ENCODE results near the gene SNURF.

Gene SNURF

GRCh38 chr15:24943361-24943760 lies 11.4 kb upstream of the SNURF start:
- no peak overlapping the region for H3K4me3 ChIP-seq (ENCODE audit: low read length)
- H3K9me3 ChIP-seq (ENCODE audit: control insufficient read depth, low read depth, low read length), result peaks cover 14% of the 10 kb centered on the region
- H3K27ac ChIP-seq (ENCODE audit: low read length), result no peak overlapping the region
- H3K27me3 ChIP-seq (ENCODE audit: control insufficient read depth, insufficient read depth, low read length), result no peaks in the 10 kb centered on the region
- H3K9ac ChIP-seq (ENCODE audit: low read length), result no peak overlapping the region
- no peaks in the 10 kb centered on the region for H3K36me3 ChIP-seq (ENCODE audit: control insufficient read depth, low read depth, low read length)
- no peaks in the 10 kb centered on the region for H3K4me1 ChIP-seq (ENCODE audit: control insufficient read depth, low read depth, low read length)

GRCh38 chr15:24944954-24945353 lies 9.8 kb upstream of the SNURF start:
- no peak overlapping the region for H3K9ac ChIP-seq (ENCODE audit: low read length)
- H3K27me3 ChIP-seq (ENCODE audit: control insufficient read depth, insufficient read depth, low read length), result no peaks in the 10 kb centered on the region
- H3K4me1 ChIP-seq (ENCODE audit: control insufficient read depth, low read depth, low read length), result no peaks in the 10 kb centered on the region
- no peaks in the 10 kb centered on the region for H3K36me3 ChIP-seq (ENCODE audit: control insufficient read depth, low read depth, low read length)
- H3K9me3 ChIP-seq (ENCODE audit: control insufficient read depth, low read depth, low read length), result peaks cover 14% of the 10 kb centered on the region
- H3K4me3 ChIP-seq (ENCODE audit: low read length), result no peak overlapping the region
- no peak overlapping the region for H3K27ac ChIP-seq (ENCODE audit: low read length)

- Histone ChIP-seq H3K27ac (ENCODE audit: low read length) (no peak overlapping the region), H3K9ac (ENCODE audit: low read length) (no peak overlapping the region), H3K4me3 (ENCODE audit: low read length) (no peak overlapping the region), H3K27me3 (ENCODE audit: control insufficient read depth, insufficient read depth, low read length) (no peaks in the 10 kb centered on the region), H3K36me3 (ENCODE audit: control insufficient read depth, low read depth, low read length) (no peaks in the 10 kb centered on the region), H3K4me1 (ENCODE audit: control insufficient read depth, low read depth, low read length) (no peaks in the 10 kb centered on the region), H3K9me3 (ENCODE audit: control insufficient read depth, low read depth, low read length) (peaks cover 14% of the 10 kb centered on the region)
These were observed 9.1 kb upstream of the SNURF start for GRCh38 chr15:24945711-24946110.

GRCh38 chr15:24948495-24948894 lies 6.3 kb upstream of the SNURF start:
- no peaks in the 10 kb centered on the region for H3K36me3 ChIP-seq (ENCODE audit: control insufficient read depth, low read depth, low read length)

GRCh38 chr15:24955531-24955921 lies 739 bp downstream of the SNURF start:
- Histone ChIP-seq H3K27ac (ENCODE audit: low read length) (peak overlapping the region; percentile 41), H3K36me3 (ENCODE audit: control insufficient read depth, low read depth, low read length) (peaks cover 17% of the 10 kb centered on the region), H3K9ac (ENCODE audit: low read length) (peak overlapping the region; percentile 95), H3K4me3 (ENCODE audit: low read length) (peak overlapping the region; percentile 97), H3K27me3 (ENCODE audit: control insufficient read depth, insufficient read depth, low read length) (no peaks in the 10 kb centered on the region), H3K4me1 (ENCODE audit: control insufficient read depth, low read depth, low read length) (peaks cover 17% of the 10 kb centered on the region), H3K9me3 (ENCODE audit: control insufficient read depth, low read depth, low read length) (peaks cover 3% of the 10 kb centered on the region)

More at GRCh38 chr15:24948495-24948894, 6.3 kb upstream of the SNURF start:
- Histone ChIP-seq H3K4me1 (ENCODE audit: control insufficient read depth, low read depth, low read length) (peaks cover 14% of the 10 kb centered on the region), H3K9me3 (ENCODE audit: control insufficient read depth, low read depth, low read length) (peaks cover 14% of the 10 kb centered on the region), H3K27ac (ENCODE audit: low read length) (no peak overlapping the region), H3K9ac (ENCODE audit: low read length) (no peak overlapping the region), H3K4me3 (ENCODE audit: low read length) (no peak overlapping the region), H3K27me3 (ENCODE audit: control insufficient read depth, insufficient read depth, low read length) (no peaks in the 10 kb centered on the region)

GRCh38 chr15:24956111-24956838 lies 1.5 kb downstream of the SNURF start:
- peaks cover 24% of the 10 kb centered on the region for H3K4me1 ChIP-seq (ENCODE audit: control insufficient read depth, low read depth, low read length)
- H3K4me3 ChIP-seq (ENCODE audit: low read length), result peak overlapping the region; percentile 97
- peak overlapping the region; percentile 19 for H3K27ac ChIP-seq (ENCODE audit: low read length)
- peak overlapping the region; percentile 95 for H3K9ac ChIP-seq (ENCODE audit: low read length)
- no peaks in the 10 kb centered on the region for H3K27me3 ChIP-seq (ENCODE audit: control insufficient read depth, insufficient read depth, low read length)
- H3K9me3 ChIP-seq (ENCODE audit: control insufficient read depth, low read depth, low read length), result peaks cover 9% of the 10 kb centered on the region
- H3K36me3 ChIP-seq (ENCODE audit: control insufficient read depth, low read depth, low read length), result peaks cover 20% of the 10 kb centered on the region

GRCh38 chr15:24957691-24958090 lies 2.9 kb downstream of the SNURF start:
- Histone ChIP-seq H3K27ac (ENCODE audit: low read length) (no peak overlapping the region), H3K4me3 (ENCODE audit: low read length) (peak overlapping the region; percentile 97), H3K4me1 (ENCODE audit: control insufficient read depth, low read depth, low read length) (peaks cover 15% of the 10 kb centered on the region), H3K9ac (ENCODE audit: low read length) (peak overlapping the region; percentile 95), H3K36me3 (ENCODE audit: control insufficient read depth, low read depth, low read length) (peaks cover 28% of the 10 kb centered on the region), H3K9me3 (ENCODE audit: control insufficient read depth, low read depth, low read length) (peaks cover 11% of the 10 kb centered on the region), H3K27me3 (ENCODE audit: control insufficient read depth, insufficient read depth, low read length) (no peaks in the 10 kb centered on the region)

- no peaks in the 10 kb centered on the region for H3K27me3 ChIP-seq (ENCODE audit: control insufficient read depth, insufficient read depth, low read length)
- H3K4me3 ChIP-seq (ENCODE audit: low read length), result peak overlapping the region; percentile 17
- no peak overlapping the region for H3K9ac ChIP-seq (ENCODE audit: low read length)
- H3K9me3 ChIP-seq (ENCODE audit: control insufficient read depth, low read depth, low read length), result peaks cover 18% of the 10 kb centered on the region
- H3K4me1 ChIP-seq (ENCODE audit: control insufficient read depth, low read depth, low read length), result peaks cover 11% of the 10 kb centered on the region
- H3K36me3 ChIP-seq (ENCODE audit: control insufficient read depth, low read depth, low read length), result peaks cover 67% of the 10 kb centered on the region
- H3K27ac ChIP-seq (ENCODE audit: low read length), result no peak overlapping the region
These were observed 7.2 kb downstream of the SNURF start for GRCh38 chr15:24961967-24962366.

GRCh38 chr15:24962880-24963279 lies 8.1 kb downstream of the SNURF start:
- no peak overlapping the region for H3K27ac ChIP-seq (ENCODE audit: low read length)
- H3K9me3 ChIP-seq (ENCODE audit: control insufficient read depth, low read depth, low read length), result peaks cover 18% of the 10 kb centered on the region
- H3K27me3 ChIP-seq (ENCODE audit: control insufficient read depth, insufficient read depth, low read length), result no peaks in the 10 kb centered on the region
- H3K36me3 ChIP-seq (ENCODE audit: control insufficient read depth, low read depth, low read length), result peaks cover 74% of the 10 kb centered on the region
- H3K4me3 ChIP-seq (ENCODE audit: low read length), result no peak overlapping the region
- H3K9ac ChIP-seq (ENCODE audit: low read length), result no peak overlapping the region
- H3K4me1 ChIP-seq (ENCODE audit: control insufficient read depth, low read depth, low read length), result peaks cover 11% of the 10 kb centered on the region

- H3K9me3 ChIP-seq (ENCODE audit: control insufficient read depth, low read depth, low read length), result peaks cover 10% of the 10 kb centered on the region
- H3K9ac ChIP-seq (ENCODE audit: low read length), result no peak overlapping the region
- no peaks in the 10 kb centered on the region for H3K27me3 ChIP-seq (ENCODE audit: control insufficient read depth, insufficient read depth, low read length)
- H3K4me3 ChIP-seq (ENCODE audit: low read length), result no peak overlapping the region
- H3K36me3 ChIP-seq (ENCODE audit: control insufficient read depth, low read depth, low read length), result peaks cover 89% of the 10 kb centered on the region
- H3K27ac ChIP-seq (ENCODE audit: low read length), result no peak overlapping the region
- H3K4me1 ChIP-seq (ENCODE audit: control insufficient read depth, low read depth, low read length), result no peaks in the 10 kb centered on the region
These were observed 11.7 kb downstream of the SNURF start for GRCh38 chr15:24966364-24967103.

GRCh38 chr15:24971052-24971451 lies 16.3 kb downstream of the SNURF start:
- no peak overlapping the region for H3K9ac ChIP-seq (ENCODE audit: low read length)
- H3K4me1 ChIP-seq (ENCODE audit: control insufficient read depth, low read depth, low read length), result no peaks in the 10 kb centered on the region
- H3K27ac ChIP-seq (ENCODE audit: low read length), result no peak overlapping the region
- H3K4me3 ChIP-seq (ENCODE audit: low read length), result no peak overlapping the region
- peaks cover 3% of the 10 kb centered on the region for H3K9me3 ChIP-seq (ENCODE audit: control insufficient read depth, low read depth, low read length)
- peaks cover 87% of the 10 kb centered on the region for H3K36me3 ChIP-seq (ENCODE audit: control insufficient read depth, low read depth, low read length)
- no peaks in the 10 kb centered on the region for H3K27me3 ChIP-seq (ENCODE audit: control insufficient read depth, insufficient read depth, low read length)

Measured in iPS-18a (cell line).